Epithelial cell of prostate (primary cell): ENCODE measurements around the gene PIAS2.
"Not testable (repeated sequence)": the region's sequence is repeated elsewhere in the genome, so short reads cannot be mapped to it uniquely, and the experiment has no call there.

Source experiments
- DNase-seq: peaks from one replicate; pipeline ENCODE4 v3.0.0-alpha.2; 2011; ENCODE audit warnings: low read depth, low spot score
- H3K27ac ChIP-seq: fragments of 450-650 bp; 2 replicates; pipeline ENCODE4 v1.5.1; 2017; ENCODE audit warnings: mild to moderate bottlenecking

PIAS2 gene

GRCh38 chr18:46917108-46917802, at the start of gene PIAS2, which contains the start of gene KATNAL2:
PIAS2 (minus strand) TSS chr18:46917507; CDS start chr18:46917345, 162 bp downstream.
KATNAL2 (plus strand) TSS chr18:46917602; CDS start chr18:46946873, 29,271 bp downstream.
- H3K27ac ChIP-seq, result peak within 1 kb of the TSS; percentile 40
- DNase-seq, result no peak

- H3K27ac ChIP-seq, DNase-seq: not testable (repeated sequence)
These were observed 49.0 kb upstream of the PIAS2 start for GRCh38 chr18:46966266-46966665.

GRCh38 chr18:46964579-46965293, 47.4 kb upstream of the PIAS2 start:
- DNase-seq, H3K27ac ChIP-seq: not testable (repeated sequence)

GRCh38 chr18:46963656-46964578, 46.6 kb upstream of the PIAS2 start:
- not testable (repeated sequence) for DNase-seq, H3K27ac ChIP-seq

GRCh38 chr18:46958209-46958608, 40.9 kb upstream of the PIAS2 start:
- DNase-seq, result no peak
- no peak overlapping the region for H3K27ac ChIP-seq

GRCh38 chr18:46953195-46953594, 35.9 kb upstream of the PIAS2 start:
- no peak overlapping the region for H3K27ac ChIP-seq
- DNase-seq, result no peak

- no peak for DNase-seq
- no peak overlapping the region for H3K27ac ChIP-seq
These were observed 32.9 kb upstream of the PIAS2 start for GRCh38 chr18:46950064-46950656.

- no peak overlapping the region for H3K27ac ChIP-seq
- DNase-seq, result no peak
These were observed 29.5 kb upstream of the PIAS2 start for GRCh38 chr18:46946656-46947282.

- no peak overlapping the region for H3K27ac ChIP-seq
- no peak for DNase-seq
These were observed 25.3 kb upstream of the PIAS2 start for GRCh38 chr18:46942646-46943045.

GRCh38 chr18:46939998-46940571, 22.8 kb upstream of the PIAS2 start:
- no peak for DNase-seq

GRCh38 chr18:46939337-46939963, 22.1 kb upstream of the PIAS2 start:
- H3K27ac ChIP-seq, result no peak overlapping the region
- DNase-seq, result peak; percentile 20

More at GRCh38 chr18:46939998-46940571, 22.8 kb upstream of the PIAS2 start:
- no peak overlapping the region for H3K27ac ChIP-seq

GRCh38 chr18:46920653-46921052, 3.3 kb upstream of the PIAS2 start:
- no peak for DNase-seq
- no peak overlapping the region for H3K27ac ChIP-seq

- no peak overlapping the region for H3K27ac ChIP-seq
- no peak for DNase-seq
These were observed 2.8 kb upstream of the PIAS2 start for GRCh38 chr18:46920067-46920466.

GRCh38 chr18:46917803-46918600, 695 bp upstream of the PIAS2 start:
- DNase-seq, result no peak
- H3K27ac ChIP-seq, result peak overlapping the region; percentile 40

- H3K27ac ChIP-seq, result peak overlapping the region; percentile 40
- no peak for DNase-seq
These were observed 678 bp downstream of the PIAS2 start for GRCh38 chr18:46916551-46917107.

GRCh38 chr18:46915800-46916550, 1.3 kb downstream of the PIAS2 start:
- DNase-seq, result no peak
- H3K27ac ChIP-seq, result peak overlapping the region; percentile 40

GRCh38 chr18:46910856-46911255, 6.5 kb downstream of the PIAS2 start:
- DNase-seq, result no peak
- H3K27ac ChIP-seq, result no peak overlapping the region
